IPS DF 4.7 (cell line): ENCODE results near the gene LRRC17.
"Not testable (repeated sequence)": the region's sequence is repeated elsewhere in the genome, so short reads cannot be mapped to it uniquely, and the experiment has no call there.

Experiments used
- DNase-seq: peaks from one replicate; pipeline ENCODE4 v3.0.0-alpha.2; 2013; ENCODE audit warnings: low spot score; ENCODE audit errors: extremely low read depth

Gene LRRC17

DNA sequence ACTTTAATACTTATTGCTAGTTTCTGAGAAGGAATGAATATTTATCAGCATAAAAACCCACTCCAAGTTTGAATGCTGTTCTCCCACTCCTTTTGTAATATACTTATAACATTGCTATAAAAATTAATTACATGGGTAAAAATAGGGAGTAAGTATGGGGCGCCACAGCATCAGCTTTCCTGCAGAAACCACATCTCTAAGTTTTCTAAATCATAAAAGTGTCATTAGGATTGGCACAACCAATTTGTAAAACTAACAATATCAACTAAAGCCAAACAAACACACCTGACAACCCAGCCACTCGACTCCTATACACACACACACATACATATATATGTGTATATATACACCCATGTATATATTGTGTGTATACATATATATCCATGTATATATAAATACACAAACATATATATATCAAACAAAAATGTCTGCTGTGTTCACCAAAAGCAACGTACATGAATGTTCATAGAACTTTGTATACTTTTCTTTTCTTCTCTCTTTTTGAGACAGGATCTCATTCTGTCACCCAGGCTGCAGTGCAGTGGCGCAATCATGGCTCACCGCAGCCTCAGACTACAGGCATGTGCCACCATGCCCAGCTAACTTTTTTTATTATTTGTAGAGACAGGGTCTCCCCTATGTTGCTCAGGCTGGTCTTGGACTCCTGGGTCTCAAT is 14.8 kb upstream of the LRRC17 start:
- no peak for DNase-seq

GRCh38 chr7:102898532-102898859 is 14.3 kb upstream of the LRRC17 start:
- DNase-seq, result no peak

DNA sequence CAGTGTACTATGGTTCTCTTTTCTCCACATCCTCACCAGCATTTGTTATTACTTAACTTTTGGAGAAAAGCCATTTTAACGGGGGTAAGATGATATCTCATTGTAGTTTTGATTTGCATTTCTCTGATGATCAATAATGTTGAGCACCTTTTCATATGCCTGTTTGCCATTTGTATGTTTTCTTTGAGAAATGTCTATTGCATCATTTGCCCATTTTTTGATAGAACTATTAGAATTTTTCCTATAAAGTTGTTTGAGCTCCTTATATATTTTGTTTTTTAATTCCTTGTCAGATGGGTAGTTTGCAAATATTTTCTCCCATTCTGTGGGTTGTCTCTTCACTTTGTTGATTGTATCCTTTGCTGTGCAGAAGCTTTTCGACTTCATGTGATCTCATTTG is 10.7 kb upstream of the LRRC17 start:
- DNase-seq, result not testable (repeated sequence)

GRCh38 chr7:102903576-102903975 is 9.2 kb upstream of the LRRC17 start:
- not testable (repeated sequence) for DNase-seq

GRCh38 chr7:102908676-102909075 is 4.1 kb upstream of the LRRC17 start:
- DNase-seq, result no peak

DNA sequence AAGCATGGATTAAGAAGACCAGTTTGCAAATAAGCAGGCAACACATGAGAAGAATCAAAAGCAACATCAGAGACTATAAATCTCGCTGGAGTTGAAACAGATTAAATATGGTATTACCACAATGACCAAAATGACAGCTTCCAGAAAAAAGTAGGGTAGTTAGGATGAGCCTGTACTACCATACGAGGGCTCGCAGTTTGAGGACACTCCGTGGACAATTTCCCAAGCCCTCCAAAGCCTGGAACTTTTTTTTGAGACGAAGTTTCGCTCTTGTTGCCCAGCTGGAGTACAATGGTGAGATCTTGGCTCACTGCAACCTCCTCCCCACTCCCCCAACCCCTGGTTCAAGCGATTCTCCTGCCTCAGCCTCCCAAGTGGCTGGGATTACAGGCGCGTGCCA is 1.0 kb downstream of the LRRC17 start:
- no peak for DNase-seq

DNA sequence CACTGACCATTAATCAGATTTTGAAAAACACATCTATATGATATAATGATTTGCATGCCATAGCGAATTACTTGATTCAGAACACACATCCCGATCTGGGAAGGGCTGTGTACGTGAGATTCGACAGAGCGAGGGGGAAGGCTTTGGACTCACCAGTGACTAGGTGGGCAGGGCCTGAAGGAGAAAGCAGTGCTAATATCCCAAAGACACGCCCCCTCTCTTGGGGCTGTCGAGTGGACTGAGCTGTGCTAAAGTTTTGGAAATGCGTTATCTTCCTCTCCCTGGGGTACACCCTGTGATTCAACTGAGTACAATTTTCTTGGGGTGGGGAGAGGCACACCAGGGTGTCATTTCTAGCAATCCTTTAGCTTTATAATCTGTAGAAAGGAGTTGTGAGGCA is 1.8 kb downstream of the LRRC17 start:
- no peak for DNase-seq

DNA sequence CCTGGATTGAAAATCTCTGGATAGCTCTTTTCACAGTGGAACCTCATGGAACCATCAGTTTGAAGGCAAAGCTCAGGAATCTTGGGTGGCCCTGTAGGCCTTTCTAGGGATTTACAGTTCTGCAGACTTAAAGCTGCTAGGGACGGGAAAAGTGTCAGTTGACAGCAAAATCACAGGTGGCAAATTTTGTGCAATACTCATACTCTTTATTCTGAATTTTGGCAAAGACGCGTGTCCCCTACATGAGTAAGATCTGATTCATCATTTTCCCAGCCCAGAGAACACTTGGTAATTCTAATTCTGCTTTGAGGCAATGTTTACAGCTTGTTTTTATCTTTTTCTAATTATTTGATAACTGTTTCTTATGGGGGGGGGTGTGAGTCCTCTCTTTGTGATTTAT is 3.6 kb downstream of the LRRC17 start:
- no peak for DNase-seq

DNA sequence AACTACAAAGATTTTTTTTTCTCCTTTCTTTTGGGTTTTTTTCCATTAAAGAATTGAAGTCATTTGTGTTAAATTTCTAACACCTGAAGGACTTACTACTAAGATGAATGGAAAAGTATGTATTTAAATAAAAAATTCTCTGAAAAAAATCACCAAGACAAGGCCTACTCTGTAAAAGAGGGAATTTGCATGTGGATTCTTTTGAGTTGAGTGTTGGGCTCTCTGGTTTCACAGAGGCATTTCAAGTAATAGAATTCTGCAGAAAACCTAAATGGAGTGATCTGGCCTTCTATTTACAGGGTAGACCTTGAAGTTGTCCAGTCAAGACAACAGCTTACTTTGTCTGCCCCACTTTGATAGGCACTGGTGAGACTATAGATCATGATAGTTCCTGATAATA is 4.1 kb downstream of the LRRC17 start:
- no peak for DNase-seq

DNA sequence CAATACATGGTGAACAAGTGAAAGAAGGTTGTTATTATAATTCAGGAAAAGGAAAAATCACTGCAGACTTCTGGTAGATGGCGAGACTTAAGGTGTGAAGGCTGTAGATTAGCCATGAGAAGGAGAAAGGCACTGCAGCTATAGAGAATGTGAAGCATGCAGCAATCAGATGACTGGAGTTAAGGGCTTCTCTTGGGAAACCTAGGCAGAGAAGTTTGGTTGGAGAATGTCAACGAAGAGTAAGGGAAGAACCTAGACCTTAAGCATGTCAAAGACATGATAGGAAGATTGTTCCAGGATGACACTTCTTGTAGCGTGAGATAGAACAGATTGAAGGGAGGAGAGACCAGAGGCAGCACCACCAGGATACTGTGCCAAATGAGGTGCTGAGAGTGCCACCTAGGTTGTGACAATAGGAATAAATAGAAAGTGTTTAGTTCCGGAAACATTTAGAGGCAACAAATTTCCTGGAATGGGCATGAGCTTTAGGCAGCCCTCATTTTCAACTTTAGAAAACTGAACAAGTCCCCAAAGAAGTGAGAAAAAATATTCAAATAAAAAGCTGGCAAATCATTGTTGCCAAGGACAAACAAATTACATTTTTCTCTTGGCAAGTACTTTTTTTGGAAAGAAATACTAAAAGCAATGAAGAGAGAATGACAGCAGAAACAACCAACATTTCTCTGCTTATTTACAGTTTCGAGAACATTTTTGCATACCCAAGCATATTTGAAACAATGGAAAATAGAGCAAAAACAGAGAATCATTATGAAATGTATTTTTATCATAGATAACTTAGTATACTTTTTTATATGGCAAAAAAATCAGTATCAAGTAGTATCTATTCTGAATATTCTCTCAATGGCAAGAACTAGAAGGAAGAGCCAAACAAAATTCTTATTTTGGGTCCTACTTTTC is 4.9 kb downstream of the LRRC17 start:
- no peak for DNase-seq

GRCh38 chr7:102918845-102919244 is 6.0 kb downstream of the LRRC17 start:
- DNase-seq, result no peak

- DNase-seq, result no peak
These were observed 13.4 kb downstream of the LRRC17 start for GRCh38 chr7:102925976-102926782.

DNA sequence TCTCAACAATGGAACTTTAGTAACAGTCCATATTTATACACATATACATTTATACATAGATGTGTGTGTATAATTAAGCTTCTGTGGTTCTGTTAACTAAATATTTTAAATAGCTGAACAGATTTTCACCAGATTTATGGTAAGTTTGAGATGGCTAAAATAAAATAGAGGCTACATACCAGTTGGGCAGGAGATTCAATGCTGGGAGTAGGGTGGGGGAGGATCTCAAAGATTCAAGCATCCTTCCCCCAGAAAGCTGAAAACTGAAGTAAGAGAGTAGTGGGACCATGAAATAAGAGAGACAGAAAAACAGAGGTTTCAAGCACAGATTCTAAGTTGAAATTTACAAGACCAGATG is 14.0 kb downstream of the LRRC17 start:
- DNase-seq, result no peak

GRCh38 chr7:102927312-102927933 is 14.6 kb downstream of the LRRC17 start:
- no peak for DNase-seq

GRCh38 chr7:102931757-102932156 is 19.0 kb downstream of the LRRC17 start:
- DNase-seq, result no peak

GRCh38 chr7:102933763-102934162 is 21.0 kb downstream of the LRRC17 start:
- no peak for DNase-seq

- no peak for DNase-seq
These were observed 21.4 kb downstream of the LRRC17 start for GRCh38 chr7:102934239-102934638.

DNA sequence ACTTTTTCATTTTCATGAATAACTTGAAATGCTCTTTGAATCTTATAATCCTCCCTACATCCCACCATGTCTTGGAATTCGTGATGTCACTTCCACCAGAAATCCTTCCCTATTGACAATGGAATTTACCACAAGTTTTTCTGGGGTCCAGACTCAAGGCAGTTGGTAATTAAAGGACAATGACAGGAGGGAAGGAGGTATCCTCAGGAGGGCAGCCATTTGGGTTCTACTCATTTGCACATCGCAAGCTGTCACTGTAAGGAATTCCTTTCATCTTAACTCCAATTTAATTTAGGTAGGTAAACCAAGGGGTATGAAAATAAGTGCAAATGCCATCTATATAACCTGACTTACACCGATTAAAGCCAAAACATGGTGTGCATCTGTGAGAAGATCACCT is 21.9 kb downstream of the LRRC17 start:
- DNase-seq, result no peak

- no peak for DNase-seq
These were observed 22.8 kb downstream of the LRRC17 start for GRCh38 chr7:102935450-102936115.

GRCh38 chr7:102938679-102939078 is 25.9 kb downstream of the LRRC17 start:
- DNase-seq, result no peak

DNA sequence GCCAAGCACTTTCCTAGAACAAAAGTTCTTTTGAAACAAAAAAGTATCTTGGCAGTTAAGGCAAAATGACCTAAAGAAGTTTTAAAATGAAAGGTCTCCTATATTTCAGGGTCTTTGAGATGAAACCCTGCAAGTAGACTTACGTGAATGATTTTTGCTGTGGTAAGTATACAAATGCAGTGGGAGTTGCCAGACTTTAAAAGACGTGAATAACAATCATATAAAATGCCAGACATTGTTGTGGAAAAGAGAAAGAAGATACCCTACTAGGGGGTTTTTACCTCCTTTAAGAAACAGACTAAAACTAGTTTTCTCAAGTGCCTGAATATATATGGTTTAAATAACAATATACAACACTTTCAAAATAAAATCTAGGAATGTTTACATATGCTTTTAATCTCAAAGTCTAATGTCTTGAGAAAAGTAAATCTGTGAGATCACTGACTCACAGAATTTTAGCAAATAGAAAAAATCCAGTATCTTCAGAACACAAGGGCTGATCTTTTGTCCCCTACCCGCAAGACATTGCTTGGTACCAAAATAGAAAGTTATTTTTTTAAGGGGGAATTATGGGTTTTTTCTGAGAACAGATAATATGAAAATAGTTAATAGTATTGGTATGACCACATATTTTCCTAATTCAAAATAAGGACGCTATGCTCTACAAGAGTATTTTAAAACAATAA is 29.5 kb downstream of the LRRC17 start:
- no peak for DNase-seq
